ENCODE measurements around the gene ANKRD34C.
"Not testable (repeated sequence)": the region's sequence is repeated elsewhere in the genome, so short reads cannot be mapped to it uniquely, and the experiment has no call there.

Gene ANKRD34C

GRCh38 chr15:79296583-79296982 lies 14.1 kb downstream of the ANKRD34C start:
- Mint-ChIP-seq H3K27me3 (peaks cover 29 to 48% of the 10 kb centered on the region in 2 donors), H3K9me3 (no peaks in the 10 kb centered on the region), H3K4me3 (no peak overlapping the region), H3K4me1 (peaks cover under 1 to 1% of the 10 kb centered on the region in 2 donors), H3K27ac (no peak overlapping the region), H3K36me3 (no peaks in the 10 kb centered on the region)
- no peak for DNase-seq
- no peak for ATAC-seq (replicated peaks)

DNA sequence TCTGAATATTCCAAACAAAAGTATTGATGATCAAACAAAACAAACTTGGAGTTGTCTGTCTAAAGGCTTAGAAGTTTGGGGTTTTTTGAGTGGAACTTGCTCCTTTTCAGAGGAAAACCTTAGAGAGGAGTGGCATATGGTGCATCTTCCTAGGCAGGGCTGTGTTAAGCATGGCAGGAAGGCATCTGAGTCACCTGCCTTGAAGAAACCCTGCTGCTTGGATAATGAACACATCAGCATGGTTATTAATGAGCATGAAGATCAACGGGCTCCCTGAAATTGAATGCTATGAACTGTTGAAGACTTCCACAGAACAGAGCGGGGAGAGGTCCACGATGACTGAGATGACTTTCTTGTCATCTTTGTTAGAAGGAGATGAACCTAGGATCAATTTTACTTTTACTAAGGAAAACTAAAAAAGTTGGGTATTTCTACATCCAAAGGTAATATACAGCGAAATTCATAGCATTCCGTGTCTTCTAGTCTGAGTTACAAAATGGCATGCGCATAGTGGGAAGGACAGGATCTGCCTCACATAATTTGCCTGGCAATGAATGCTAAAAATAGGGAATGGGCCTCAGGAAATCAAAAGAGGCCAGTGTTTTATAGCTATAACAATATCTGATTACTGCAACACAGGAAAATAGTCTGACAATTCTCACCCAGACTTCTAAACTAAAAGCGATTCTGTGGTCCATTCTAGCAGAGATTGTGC lies 16.8 kb downstream of the ANKRD34C start:
- no peak for DNase-seq
- peaks cover 27 to 49% of the 10 kb centered on the region in 2 donors for H3K27me3 Mint-ChIP-seq
- H3K9me3 Mint-ChIP-seq: no peaks in the 10 kb centered on the region
- H3K4me3 Mint-ChIP-seq: no peak overlapping the region
- ATAC-seq (replicated peaks): no peak
- H3K4me1 Mint-ChIP-seq: no peaks in the 10 kb centered on the region
- H3K36me3 Mint-ChIP-seq: no peaks in the 10 kb centered on the region
- H3K27ac Mint-ChIP-seq: no peak overlapping the region

- ATAC-seq (replicated peaks) (no peak), DNase-seq (no peak)
- no peak overlapping the region for H3K27ac Mint-ChIP-seq
- H3K9me3 Mint-ChIP-seq: no peaks in the 10 kb centered on the region
- H3K4me3 Mint-ChIP-seq: no peak overlapping the region
- no peaks in the 10 kb centered on the region for H3K4me1 Mint-ChIP-seq
- H3K27me3 Mint-ChIP-seq: peaks cover 33 to 51% of the 10 kb centered on the region in 2 donors
- no peaks in the 10 kb centered on the region for H3K36me3 Mint-ChIP-seq
These were observed 17.3 kb downstream of the ANKRD34C start for GRCh38 chr15:79299841-79300235.

- Mint-ChIP-seq H3K9me3 (no peaks in the 10 kb centered on the region), H3K4me3 (no peak overlapping the region), H3K36me3 (peaks cover 1 to 4% of the 10 kb centered on the region in 2 donors), H3K27ac (peak overlapping the region; percentile 62), H3K4me1 (peaks cover 21 to 34% of the 10 kb centered on the region in 2 donors), H3K27me3 (peaks cover 17 to 25% of the 10 kb centered on the region in 2 donors)
- DNase-seq (no peak), ATAC-seq (replicated peaks) (peak; percentile 14 to 44)
These were observed 24.7 kb downstream of the ANKRD34C start for GRCh38 chr15:79307251-79307650.

- no peak overlapping the region for H3K4me3 Mint-ChIP-seq
- DNase-seq: no peak
- peaks cover 29 to 49% of the 10 kb centered on the region in 2 donors for H3K4me1 Mint-ChIP-seq
- peaks cover 10 to 17% of the 10 kb centered on the region in 2 donors for H3K27me3 Mint-ChIP-seq
- H3K9me3 Mint-ChIP-seq: no peaks in the 10 kb centered on the region
- peaks cover 7 to 13% of the 10 kb centered on the region in 2 donors for H3K36me3 Mint-ChIP-seq
- no peak overlapping the region for H3K27ac Mint-ChIP-seq
- ATAC-seq (replicated peaks): no peak
These were observed 26.4 kb downstream of the ANKRD34C start for GRCh38 chr15:79308874-79309273.

GRCh38 chr15:79310612-79310984 lies 28.1 kb downstream of the ANKRD34C start:
- Mint-ChIP-seq H3K27ac (no peak overlapping the region), H3K9me3 (no peaks in the 10 kb centered on the region), H3K36me3 (peaks cover 22 to 28% of the 10 kb centered on the region in 2 donors), H3K4me3 (peak overlapping the region; percentile 90 to 91), H3K4me1 (peaks cover 37 to 53% of the 10 kb centered on the region in 2 donors), H3K27me3 (peaks cover 0 to 5% of the 10 kb centered on the region in 2 donors)
- no peak for DNase-seq
- ATAC-seq (replicated peaks): peak; percentile 55 to 59

DNA sequence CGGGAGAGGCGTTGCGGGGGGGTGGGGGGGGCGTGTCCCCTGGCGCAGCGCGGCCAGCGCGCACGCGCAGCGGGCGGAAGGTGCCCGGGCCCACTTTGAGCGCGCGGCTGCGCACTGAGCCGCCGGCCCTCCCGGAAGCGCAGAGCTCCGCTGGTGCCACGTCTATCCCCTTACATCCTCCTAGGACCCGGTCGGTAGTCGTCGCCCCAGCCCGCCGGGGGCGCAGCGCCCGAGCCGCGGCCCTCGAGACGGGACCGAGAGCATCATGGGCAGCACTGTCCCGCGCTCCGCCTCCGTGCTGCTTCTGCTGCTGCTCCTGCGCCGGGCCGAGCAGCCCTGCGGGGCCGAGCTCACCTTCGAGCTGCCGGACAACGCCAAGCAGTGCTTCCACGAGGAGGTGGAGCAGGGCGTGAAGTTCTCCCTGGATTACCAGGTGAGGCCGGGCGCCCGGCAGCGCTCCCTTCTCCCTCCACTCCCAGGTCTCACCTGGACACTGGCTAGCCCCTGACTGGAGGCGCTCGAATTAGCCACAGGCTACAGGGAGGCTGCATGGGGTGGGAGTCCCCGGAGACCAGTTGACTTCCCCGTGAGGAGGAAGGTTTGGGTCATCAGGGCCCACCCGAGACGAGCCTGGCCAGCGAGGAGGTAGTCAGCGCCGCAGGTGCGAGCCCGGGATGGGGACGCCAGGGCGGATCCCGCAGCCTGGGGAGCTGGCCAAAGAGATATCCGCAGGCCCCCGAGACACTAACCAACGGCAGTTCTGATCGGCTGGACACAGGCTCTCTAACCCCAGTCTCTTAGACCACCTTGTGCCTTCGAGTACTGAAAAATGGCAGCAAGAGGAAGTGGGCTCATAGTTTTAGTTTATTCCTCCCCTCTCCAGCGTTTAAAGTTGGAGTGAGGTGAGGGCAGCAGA lies 28.7 kb downstream of the ANKRD34C start, which contains the start of gene TMED3:
TSS of gene TMED3 (plus strand) at position 128 of the 916 bp plus-strand sequence. CDS start at position 266, 138 bp downstream.
- DNase-seq: peak; percentile 84
- Mint-ChIP-seq H3K27ac (peak within 1 kb of the TSS; percentile 90), H3K9me3 (no peaks in the 10 kb centered on the region), H3K4me1 (peaks cover 39 to 58% of the 10 kb centered on the region in 2 donors), H3K4me3 (peak within 1 kb of the TSS; percentile 90 to 91), H3K36me3 (peaks cover 29 to 35% of the 10 kb centered on the region in 2 donors), H3K27me3 (no peaks in the 10 kb centered on the region)
- ATAC-seq (replicated peaks): peak; percentile 92 to 94

- Mint-ChIP-seq H3K4me1 (peaks cover 43 to 64% of the 10 kb centered on the region in 2 donors), H3K36me3 (peaks cover 37 to 43% of the 10 kb centered on the region in 2 donors), H3K27ac (peak overlapping the region; percentile 90), H3K27me3 (no peaks in the 10 kb centered on the region), H3K4me3 (peak overlapping the region; percentile 90 to 91), H3K9me3 (no peaks in the 10 kb centered on the region)
- DNase-seq: no peak
- ATAC-seq (replicated peaks): no peak
These were observed 29.5 kb downstream of the ANKRD34C start for GRCh38 chr15:79311901-79312553.

DNA sequence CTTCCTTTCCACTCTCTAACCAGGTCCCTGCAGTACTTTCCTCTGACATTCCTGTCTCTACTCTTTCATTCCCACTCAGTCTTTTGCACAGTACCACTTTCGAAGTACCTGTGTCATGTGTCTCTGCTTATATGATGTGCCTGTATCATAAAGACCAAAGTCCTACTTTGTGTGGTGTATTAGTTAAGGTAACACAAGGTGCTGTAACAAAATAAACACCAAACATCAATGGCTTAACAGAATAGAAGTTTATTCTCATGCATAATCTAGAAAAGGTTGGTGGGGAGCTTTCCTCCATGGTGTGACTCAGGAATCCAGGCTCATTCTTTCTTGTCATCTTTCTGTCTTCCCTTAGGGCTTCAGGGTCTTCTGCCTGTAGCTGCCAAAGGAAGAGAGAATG lies 31.7 kb downstream of the ANKRD34C start:
- H3K27ac Mint-ChIP-seq: no peak overlapping the region
- H3K4me3 Mint-ChIP-seq: no peak overlapping the region
- no peaks in the 10 kb centered on the region for H3K27me3 Mint-ChIP-seq
- DNase-seq (no peak), ATAC-seq (replicated peaks) (no peak)
- H3K4me1 Mint-ChIP-seq: peaks cover 37 to 56% of the 10 kb centered on the region in 2 donors
- H3K9me3 Mint-ChIP-seq: no peaks in the 10 kb centered on the region
- H3K36me3 Mint-ChIP-seq: peaks cover 58 to 64% of the 10 kb centered on the region in 2 donors

DNA sequence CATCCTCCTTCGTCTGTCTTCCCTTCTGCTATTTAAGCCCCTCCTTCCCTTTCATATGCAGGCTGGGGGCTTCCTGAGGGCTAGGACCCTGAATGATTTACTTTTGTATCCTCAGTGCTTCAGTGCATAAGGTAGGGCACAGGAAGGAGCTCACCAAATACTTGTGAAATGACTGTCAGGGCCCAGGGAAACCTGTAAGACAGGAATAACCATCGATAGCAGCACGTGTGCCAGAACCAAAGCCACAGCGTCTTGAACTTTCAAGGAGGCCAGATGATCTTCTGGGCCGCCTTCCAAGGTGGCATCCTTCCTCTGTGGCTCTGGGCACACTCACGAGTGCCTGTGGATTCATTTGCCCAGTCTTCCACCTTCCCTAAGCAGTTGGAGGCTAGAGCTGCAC lies 32.3 kb downstream of the ANKRD34C start:
- Mint-ChIP-seq H3K27ac (peak overlapping the region; percentile 42), H3K4me3 (no peak overlapping the region), H3K4me1 (peaks cover 38 to 58% of the 10 kb centered on the region in 2 donors), H3K27me3 (no peaks in the 10 kb centered on the region), H3K9me3 (peaks cover 0 to 2% of the 10 kb centered on the region in 2 donors), H3K36me3 (peaks cover 64 to 70% of the 10 kb centered on the region in 2 donors)
- DNase-seq: no peak
- no peak for ATAC-seq (replicated peaks)

- Mint-ChIP-seq H3K4me1 (peaks cover 34 to 54% of the 10 kb centered on the region in 2 donors), H3K36me3 (peaks cover 66 to 74% of the 10 kb centered on the region in 2 donors), H3K27me3 (no peaks in the 10 kb centered on the region), H3K4me3 (no peak overlapping the region), H3K9me3 (peaks cover 0 to 2% of the 10 kb centered on the region in 2 donors), H3K27ac (no peak overlapping the region)
- ATAC-seq (replicated peaks): no peak
- DNase-seq: no peak
These were observed 33.3 kb downstream of the ANKRD34C start for GRCh38 chr15:79315623-79316328.

GRCh38 chr15:79316864-79317263 lies 34.3 kb downstream of the ANKRD34C start:
- peaks cover 32 to 50% of the 10 kb centered on the region in 2 donors for H3K4me1 Mint-ChIP-seq
- no peak overlapping the region for H3K27ac Mint-ChIP-seq
- DNase-seq (no peak), ATAC-seq (replicated peaks) (no peak)
- H3K4me3 Mint-ChIP-seq: no peak overlapping the region
- no peaks in the 10 kb centered on the region for H3K27me3 Mint-ChIP-seq
- peaks cover 69 to 80% of the 10 kb centered on the region in 2 donors for H3K36me3 Mint-ChIP-seq
- peaks cover 0 to 2% of the 10 kb centered on the region in 2 donors for H3K9me3 Mint-ChIP-seq

GRCh38 chr15:79319973-79320372 lies 37.5 kb downstream of the ANKRD34C start:
- DNase-seq; H3K4me3 Mint-ChIP-seq; ATAC-seq (replicated peaks); H3K27me3 Mint-ChIP-seq; H3K27ac Mint-ChIP-seq; H3K9me3 Mint-ChIP-seq: not testable (repeated sequence)
- Mint-ChIP-seq H3K36me3 (peaks cover 69 to 87% of the 10 kb centered on the region in 2 donors), H3K4me1 (peaks cover 24 to 36% of the 10 kb centered on the region in 2 donors)
